Neural cell (in vitro differentiated cells): ENCODE results near the gene CNTNAP2. TPM values are rescaled to one million over a fixed set of nuclear protein-coding genes. Genes with fewer than 3 reads are reported as not detected.
"Not testable (repeated sequence)": the region's sequence is repeated elsewhere in the genome, so short reads cannot be mapped to it uniquely, and the experiment has no call there.

Experiments used
- H2AFZ ChIP-seq: fragments of 200-600, 300-800 bp; sonication (generic), shearing (Covaris generic); 2 replicates; pipeline ENCODE4 v1.6.0; 2014; ENCODE audit warnings: low read depth, mild to moderate bottlenecking, antibody characterized with exemption, low read length, moderate library complexity
- H3F3A ChIP-seq: fragments of 200-600 bp; shearing (Covaris generic); 2 replicates; pipeline ENCODE4 v1.6.1; 2016; ENCODE audit warnings: mild to moderate bottlenecking, moderate library complexity, mixed read lengths, antibody characterized with exemption, low read length; ENCODE audit not compliant: insufficient read depth, poor library complexity, severe bottlenecking
- H3K27ac ChIP-seq: fragments of 200-600, 300-800 bp; sonication (generic), shearing (Covaris generic); 2 replicates; pipeline ENCODE4 v1.5.1; 2014; ENCODE audit warnings: mild to moderate bottlenecking, low read length, moderate library complexity
- H3K27me3 ChIP-seq: fragments of 300-800, 200-600 bp; sonication (generic), shearing (Covaris generic); 2 replicates; pipeline ENCODE4 v1.6.0; 2014; ENCODE audit warnings: mild to moderate bottlenecking, low read depth, low read length, moderate library complexity; ENCODE audit not compliant: insufficient read depth
- H3K36me3 ChIP-seq: fragments of 300-800, 200-600 bp; sonication (generic), shearing (Covaris generic); 2 replicates; pipeline ENCODE4 v1.5.1; 2014; ENCODE audit warnings: mild to moderate bottlenecking, antibody characterized with exemption, low read length, moderate library complexity; ENCODE audit not compliant: insufficient read depth
- H3K4me2 ChIP-seq: fragments of 300-800, 200-600 bp; sonication (generic), shearing (Covaris generic); 2 replicates; pipeline ENCODE4 v1.6.0; 2014; ENCODE audit warnings: mild to moderate bottlenecking, low read length
- H3K4me3 ChIP-seq: fragments of 300-800, 200-600 bp; sonication (generic), shearing (Covaris generic); 2 replicates; pipeline ENCODE4 v1.5.1; 2014; ENCODE audit warnings: mild to moderate bottlenecking, low read length, moderate library complexity
- H3K79me2 ChIP-seq: fragments of 200-600 bp; shearing (Covaris generic); replicated peaks from 2 replicates; pipeline ENCODE4 v1.6.0; 2014; ENCODE audit warnings: mild to moderate bottlenecking, low read length, moderate library complexity; ENCODE audit not compliant: insufficient read depth
- H3K9ac ChIP-seq: fragments of 300-800, 200-600 bp; sonication (generic), shearing (Covaris generic); 2 replicates; pipeline ENCODE4 v1.6.1; 2016; ENCODE audit warnings: mild to moderate bottlenecking, low read length, mixed read lengths
- H3K9me2 ChIP-seq: fragments of 200-600 bp; shearing (Covaris generic); 2 replicates; pipeline ENCODE4 v1.6.1; 2016; ENCODE audit warnings: mild to moderate bottlenecking, low read length, mixed read lengths; ENCODE audit not compliant: insufficient read depth
- H3K9me3 ChIP-seq: fragments of 200-600, 300-800 bp; sonication (generic), shearing (Covaris generic); 2 replicates; pipeline ENCODE4 v1.6.1; 2016; ENCODE audit warnings: mild to moderate bottlenecking, mixed run types, low read length, moderate library complexity, mixed read lengths
- H4K20me1 ChIP-seq: fragments of 200-600 bp; shearing (Covaris generic); 2 replicates; pipeline ENCODE4 v1.6.1; 2016; ENCODE audit warnings: mild to moderate bottlenecking, mixed run types; ENCODE audit not compliant: insufficient read depth
- EP300 ChIP-seq: fragments of 450-650 bp; conservative IDR thresholded peaks from 2 replicates; pipeline ENCODE4 v1.6.1; 2014; ENCODE audit warnings: antibody characterized with exemption, mild to moderate bottlenecking, moderate library complexity; ENCODE audit not compliant: poor library complexity, severe bottlenecking
- EZH2 ChIP-seq: fragments of 200-600, 300-800 bp; shearing (Covaris generic), sonication (generic); IDR thresholded peaks from 2 replicates; pipeline ENCODE4 v1.6.1; 2014; ENCODE audit warnings: antibody characterized with exemption, low read length, borderline replicate concordance, mild to moderate bottlenecking; ENCODE audit not compliant: insufficient read depth, poor library complexity, severe bottlenecking
- MXI1 ChIP-seq: fragments of 450-650 bp; conservative IDR thresholded peaks from 2 replicates; pipeline ENCODE4 v1.6.1; 2014; ENCODE audit warnings: antibody characterized with exemption, mild to moderate bottlenecking; ENCODE audit not compliant: poor library complexity, severe bottlenecking
- POLR2AphosphoS5 ChIP-seq: IDR thresholded peaks from 2 replicates; pipeline ENCODE4 v1.6.1; 2012
- RAD21 ChIP-seq: fragments of 450-650 bp; conservative IDR thresholded peaks from 2 replicates; pipeline ENCODE4 v1.6.1; 2014; ENCODE audit warnings: antibody characterized with exemption, mild to moderate bottlenecking, moderate library complexity
- SMC3 ChIP-seq: fragments of 450-650 bp; conservative IDR thresholded peaks from 2 replicates; pipeline ENCODE4 v1.6.1; 2014; ENCODE audit warnings: antibody characterized with exemption, mild to moderate bottlenecking, moderate library complexity; ENCODE audit not compliant: poor library complexity
- TAF1 ChIP-seq: IDR thresholded peaks from 2 replicates; pipeline ENCODE4 v1.6.1; 2012; ENCODE audit warnings: low read depth
- polyA plus RNA-seq: library from polyadenylated mRNA; depleted of rRNA; stranded (reverse); fragments of >200 nt; gene quantifications from 2 replicates; pipeline ENCODE4 v1.2.3, GENCODE V29; 2014
- TF ChIP-seq, protein P1 (sequence below): fragments of 450-650 bp; IDR thresholded peaks from 2 replicates; pipeline ENCODE4 v1.5.1; 2014; ENCODE audit warnings: antibody characterized with exemption, mild to moderate bottlenecking, moderate library complexity; ENCODE audit not compliant: poor library complexity, severe bottlenecking
- TF ChIP-seq, protein P2 (sequence below): IDR thresholded peaks from 2 replicates; pipeline ENCODE4 v1.6.1; 2012; ENCODE audit warnings: borderline replicate concordance

The CNTNAP2 gene
- polyA plus RNA-seq, 1 donor from 2014 or later, result 276 TPM

DNA sequence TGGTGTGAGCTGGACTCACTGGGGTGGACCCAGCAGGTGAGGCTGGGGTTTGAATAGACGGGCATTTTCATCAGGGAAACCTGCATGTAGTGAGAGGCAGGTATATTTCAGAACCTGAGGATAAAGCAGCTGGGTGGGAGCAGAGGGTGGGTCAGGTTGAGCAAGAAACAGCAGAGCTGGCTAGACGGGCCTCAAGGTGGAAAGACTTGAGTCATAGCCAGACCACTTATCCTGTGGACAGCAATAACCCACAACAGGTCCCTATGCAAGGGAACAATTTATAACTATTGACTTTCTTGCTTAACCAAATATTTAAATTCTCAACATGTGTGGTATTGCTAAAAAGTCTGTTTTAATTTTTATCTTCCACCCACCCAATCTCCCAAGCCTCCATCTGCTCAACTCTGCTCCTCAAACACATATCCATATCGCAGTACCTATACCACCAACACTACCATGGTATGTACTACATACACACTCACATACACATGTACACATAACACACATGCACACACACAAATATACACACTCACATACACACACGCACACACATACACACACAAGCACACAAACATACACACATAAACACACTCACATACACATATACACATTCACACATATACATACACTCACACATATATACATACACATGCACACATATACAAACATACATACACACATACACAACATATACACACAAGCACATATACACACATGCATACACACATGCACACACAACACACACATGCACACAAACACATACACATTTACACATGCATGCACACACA, 2345.0 kb downstream of the CNTNAP2 start:
- Histone ChIP-seq H3K4me3 (no peak overlapping the region), H3K27ac (no peak overlapping the region)

DNA sequence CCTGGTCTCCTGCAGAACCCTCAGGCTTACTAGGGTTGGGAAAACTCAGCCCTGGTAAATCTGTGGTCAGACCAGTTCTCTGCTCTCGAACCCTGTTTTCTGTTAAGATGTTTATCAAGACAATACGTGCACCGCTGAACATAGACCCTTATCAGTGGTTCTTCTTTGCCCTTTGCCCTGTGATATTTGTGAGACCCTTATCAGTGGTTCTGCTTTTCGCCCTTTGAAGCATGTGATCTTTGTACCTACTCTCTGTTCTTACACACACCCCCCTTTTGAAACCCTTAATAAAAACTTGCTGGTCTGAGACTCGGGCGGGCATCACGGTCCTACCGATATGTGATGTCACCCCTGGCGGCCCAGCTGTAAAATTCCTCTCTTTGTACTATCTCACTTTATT, 2346.2 kb downstream of the CNTNAP2 start:
- not testable (repeated sequence) for H3K27me3 ChIP-seq, H3K4me2 ChIP-seq, H3K4me3 ChIP-seq, H3K9me2 ChIP-seq, H3K27ac ChIP-seq, H3K36me3 ChIP-seq, H3F3A ChIP-seq, H3K9me3 ChIP-seq, H3K9ac ChIP-seq, H3K79me2 ChIP-seq, H2AFZ ChIP-seq, H4K20me1 ChIP-seq

More for the DNA sequence above, 2345.0 kb downstream of the CNTNAP2 start:
- no peak overlapping the region for H2AFZ ChIP-seq
- no peaks in the 10 kb centered on the region for H3K9me2 ChIP-seq
- H3F3A ChIP-seq, result no peaks in the 10 kb centered on the region
- TF ChIP-seq EP300 (no peak), SMC3 (no peak), MXI1 (no peak), EZH2 (no peak), TAF1 (no peak), RAD21 (no peak), POLR2AphosphoS5 (no peak)
- TF ChIP-seq, protein P1, sequence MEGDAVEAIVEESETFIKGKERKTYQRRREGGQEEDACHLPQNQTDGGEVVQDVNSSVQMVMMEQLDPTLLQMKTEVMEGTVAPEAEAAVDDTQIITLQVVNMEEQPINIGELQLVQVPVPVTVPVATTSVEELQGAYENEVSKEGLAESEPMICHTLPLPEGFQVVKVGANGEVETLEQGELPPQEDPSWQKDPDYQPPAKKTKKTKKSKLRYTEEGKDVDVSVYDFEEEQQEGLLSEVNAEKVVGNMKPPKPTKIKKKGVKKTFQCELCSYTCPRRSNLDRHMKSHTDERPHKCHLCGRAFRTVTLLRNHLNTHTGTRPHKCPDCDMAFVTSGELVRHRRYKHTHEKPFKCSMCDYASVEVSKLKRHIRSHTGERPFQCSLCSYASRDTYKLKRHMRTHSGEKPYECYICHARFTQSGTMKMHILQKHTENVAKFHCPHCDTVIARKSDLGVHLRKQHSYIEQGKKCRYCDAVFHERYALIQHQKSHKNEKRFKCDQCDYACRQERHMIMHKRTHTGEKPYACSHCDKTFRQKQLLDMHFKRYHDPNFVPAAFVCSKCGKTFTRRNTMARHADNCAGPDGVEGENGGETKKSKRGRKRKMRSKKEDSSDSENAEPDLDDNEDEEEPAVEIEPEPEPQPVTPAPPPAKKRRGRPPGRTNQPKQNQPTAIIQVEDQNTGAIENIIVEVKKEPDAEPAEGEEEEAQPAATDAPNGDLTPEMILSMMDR, result no peak
- TF ChIP-seq, protein P2, sequence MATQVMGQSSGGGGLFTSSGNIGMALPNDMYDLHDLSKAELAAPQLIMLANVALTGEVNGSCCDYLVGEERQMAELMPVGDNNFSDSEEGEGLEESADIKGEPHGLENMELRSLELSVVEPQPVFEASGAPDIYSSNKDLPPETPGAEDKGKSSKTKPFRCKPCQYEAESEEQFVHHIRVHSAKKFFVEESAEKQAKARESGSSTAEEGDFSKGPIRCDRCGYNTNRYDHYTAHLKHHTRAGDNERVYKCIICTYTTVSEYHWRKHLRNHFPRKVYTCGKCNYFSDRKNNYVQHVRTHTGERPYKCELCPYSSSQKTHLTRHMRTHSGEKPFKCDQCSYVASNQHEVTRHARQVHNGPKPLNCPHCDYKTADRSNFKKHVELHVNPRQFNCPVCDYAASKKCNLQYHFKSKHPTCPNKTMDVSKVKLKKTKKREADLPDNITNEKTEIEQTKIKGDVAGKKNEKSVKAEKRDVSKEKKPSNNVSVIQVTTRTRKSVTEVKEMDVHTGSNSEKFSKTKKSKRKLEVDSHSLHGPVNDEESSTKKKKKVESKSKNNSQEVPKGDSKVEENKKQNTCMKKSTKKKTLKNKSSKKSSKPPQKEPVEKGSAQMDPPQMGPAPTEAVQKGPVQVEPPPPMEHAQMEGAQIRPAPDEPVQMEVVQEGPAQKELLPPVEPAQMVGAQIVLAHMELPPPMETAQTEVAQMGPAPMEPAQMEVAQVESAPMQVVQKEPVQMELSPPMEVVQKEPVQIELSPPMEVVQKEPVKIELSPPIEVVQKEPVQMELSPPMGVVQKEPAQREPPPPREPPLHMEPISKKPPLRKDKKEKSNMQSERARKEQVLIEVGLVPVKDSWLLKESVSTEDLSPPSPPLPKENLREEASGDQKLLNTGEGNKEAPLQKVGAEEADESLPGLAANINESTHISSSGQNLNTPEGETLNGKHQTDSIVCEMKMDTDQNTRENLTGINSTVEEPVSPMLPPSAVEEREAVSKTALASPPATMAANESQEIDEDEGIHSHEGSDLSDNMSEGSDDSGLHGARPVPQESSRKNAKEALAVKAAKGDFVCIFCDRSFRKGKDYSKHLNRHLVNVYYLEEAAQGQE, result no peak
- no peaks in the 10 kb centered on the region for H3K9me3 ChIP-seq
- H3K36me3 ChIP-seq, result no peaks in the 10 kb centered on the region
- no peaks in the 10 kb centered on the region for H3K79me2 ChIP-seq
- H3K4me2 ChIP-seq, result no peak overlapping the region
- H4K20me1 ChIP-seq, result no peaks in the 10 kb centered on the region
- H3K9ac ChIP-seq, result no peak overlapping the region
- no peaks in the 10 kb centered on the region for H3K27me3 ChIP-seq

DNA sequence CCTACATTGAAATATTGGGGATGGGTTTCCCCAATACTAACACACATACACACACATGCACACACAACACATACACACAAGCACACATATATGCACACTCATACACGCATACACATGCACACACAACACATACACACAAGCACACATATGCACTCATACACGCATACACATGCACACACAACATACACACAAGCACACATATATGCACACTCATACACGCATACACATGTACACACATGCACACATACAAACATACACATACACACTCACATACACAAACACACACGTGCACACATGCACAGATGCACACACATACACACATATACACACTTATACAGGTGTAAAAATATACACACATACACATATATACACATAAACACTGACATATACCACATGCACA, 2346.6 kb downstream of the CNTNAP2 start:
- H4K20me1 ChIP-seq, result no peaks in the 10 kb centered on the region
- H3F3A ChIP-seq, result no peaks in the 10 kb centered on the region
- no peak overlapping the region for H3K4me2 ChIP-seq
- H3K36me3 ChIP-seq, result no peaks in the 10 kb centered on the region
- no peaks in the 10 kb centered on the region for H3K9me3 ChIP-seq
- H3K27me3 ChIP-seq, result no peaks in the 10 kb centered on the region
- TF ChIP-seq RAD21 (no peak), MXI1 (no peak), EP300 (no peak), TAF1 (no peak), SMC3 (no peak), EZH2 (no peak), POLR2AphosphoS5 (no peak)
- TF ChIP-seq, protein P1, result no peak
- TF ChIP-seq, protein P2, result no peak
- no peaks in the 10 kb centered on the region for H3K79me2 ChIP-seq
- no peak overlapping the region for H3K9ac ChIP-seq
- H3K4me3 ChIP-seq, result no peak overlapping the region
- no peaks in the 10 kb centered on the region for H3K9me2 ChIP-seq
- H2AFZ ChIP-seq, result no peak overlapping the region
- H3K27ac ChIP-seq, result no peak overlapping the region
